GM12878 (cell line): ENCODE measurements around the gene GYS2.

ENCODE experiments used
- GABPA ChIP-seq: IDR thresholded peaks from 2 replicates; pipeline ENCODE4 v1.6.1; 2014; ENCODE audit warnings: antibody characterized with exemption, low read depth, mild to moderate bottlenecking, inconsistent platforms
- NFIC ChIP-seq: IDR thresholded peaks from 2 replicates; pipeline ENCODE4 v1.6.1; 2012; ENCODE audit warnings: low read depth, mild to moderate bottlenecking, inconsistent platforms, low read length, moderate library complexity
- YBX1 ChIP-seq: fragments of 450-650 bp; IDR thresholded peaks from 2 replicates; pipeline ENCODE4 v1.6.1; 2016; ENCODE audit warnings: antibody characterized with exemption
- TF ChIP-seq, protein P1 (sequence below): fragments of 450-650 bp; IDR thresholded peaks from 2 replicates; pipeline ENCODE4 v1.6.1; 2017; ENCODE audit warnings: mild to moderate bottlenecking
- TF ChIP-seq, protein P2 (sequence below), 3 experiments: IDR thresholded peaks in 2 of 3; conservative IDR thresholded peaks in 1 of 3; 2 replicates each; pipeline ENCODE4 v1.5.1; 2011; ENCODE audit warnings: low read depth in 3 of 3, low read length in 3 of 3, mild to moderate bottlenecking in 3 of 3, control low read depth in 2 of 3, moderate library complexity in 2 of 3, inconsistent platforms in 1 of 3, mixed read lengths in 1 of 3; ENCODE audit not compliant: control insufficient read depth in 2 of 3, insufficient read depth in 1 of 3; ENCODE audit errors: extremely low read depth in 1 of 3

- TF ChIP-seq YBX1 (no peak), GABPA (no peak), NFIC (no peak)
- TF ChIP-seq, protein P1, sequence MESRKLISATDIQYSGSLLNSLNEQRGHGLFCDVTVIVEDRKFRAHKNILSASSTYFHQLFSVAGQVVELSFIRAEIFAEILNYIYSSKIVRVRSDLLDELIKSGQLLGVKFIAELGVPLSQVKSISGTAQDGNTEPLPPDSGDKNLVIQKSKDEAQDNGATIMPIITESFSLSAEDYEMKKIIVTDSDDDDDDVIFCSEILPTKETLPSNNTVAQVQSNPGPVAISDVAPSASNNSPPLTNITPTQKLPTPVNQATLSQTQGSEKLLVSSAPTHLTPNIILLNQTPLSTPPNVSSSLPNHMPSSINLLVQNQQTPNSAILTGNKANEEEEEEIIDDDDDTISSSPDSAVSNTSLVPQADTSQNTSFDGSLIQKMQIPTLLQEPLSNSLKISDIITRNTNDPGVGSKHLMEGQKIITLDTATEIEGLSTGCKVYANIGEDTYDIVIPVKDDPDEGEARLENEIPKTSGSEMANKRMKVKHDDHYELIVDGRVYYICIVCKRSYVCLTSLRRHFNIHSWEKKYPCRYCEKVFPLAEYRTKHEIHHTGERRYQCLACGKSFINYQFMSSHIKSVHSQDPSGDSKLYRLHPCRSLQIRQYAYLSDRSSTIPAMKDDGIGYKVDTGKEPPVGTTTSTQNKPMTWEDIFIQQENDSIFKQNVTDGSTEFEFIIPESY: no peak
- TF ChIP-seq, protein P2, sequence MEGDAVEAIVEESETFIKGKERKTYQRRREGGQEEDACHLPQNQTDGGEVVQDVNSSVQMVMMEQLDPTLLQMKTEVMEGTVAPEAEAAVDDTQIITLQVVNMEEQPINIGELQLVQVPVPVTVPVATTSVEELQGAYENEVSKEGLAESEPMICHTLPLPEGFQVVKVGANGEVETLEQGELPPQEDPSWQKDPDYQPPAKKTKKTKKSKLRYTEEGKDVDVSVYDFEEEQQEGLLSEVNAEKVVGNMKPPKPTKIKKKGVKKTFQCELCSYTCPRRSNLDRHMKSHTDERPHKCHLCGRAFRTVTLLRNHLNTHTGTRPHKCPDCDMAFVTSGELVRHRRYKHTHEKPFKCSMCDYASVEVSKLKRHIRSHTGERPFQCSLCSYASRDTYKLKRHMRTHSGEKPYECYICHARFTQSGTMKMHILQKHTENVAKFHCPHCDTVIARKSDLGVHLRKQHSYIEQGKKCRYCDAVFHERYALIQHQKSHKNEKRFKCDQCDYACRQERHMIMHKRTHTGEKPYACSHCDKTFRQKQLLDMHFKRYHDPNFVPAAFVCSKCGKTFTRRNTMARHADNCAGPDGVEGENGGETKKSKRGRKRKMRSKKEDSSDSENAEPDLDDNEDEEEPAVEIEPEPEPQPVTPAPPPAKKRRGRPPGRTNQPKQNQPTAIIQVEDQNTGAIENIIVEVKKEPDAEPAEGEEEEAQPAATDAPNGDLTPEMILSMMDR (IDR thresholded peaks at IDR 0.05 in 2 of 3, conservative IDR thresholded peaks at IDR 0.05 in 1 of 3; ENCODE audit: control insufficient read depth in 2 of 3, extremely low read depth in 1 of 3, insufficient read depth in 1 of 3, low read depth in 3 of 3, low read length in 3 of 3): peak in 2 of 3 experiments; percentile 13 to 33; a peak in 3 of 6 replicates
These were observed 3.1 kb upstream of the GYS2 start for GRCh38 chr12:21607701-21608100.
